ENCODE results near the gene BAIAP2.
"Not testable (repeated sequence)": the region's sequence is repeated elsewhere in the genome, so short reads cannot be mapped to it uniquely, and the experiment has no call there.

Gene BAIAP2

DNA sequence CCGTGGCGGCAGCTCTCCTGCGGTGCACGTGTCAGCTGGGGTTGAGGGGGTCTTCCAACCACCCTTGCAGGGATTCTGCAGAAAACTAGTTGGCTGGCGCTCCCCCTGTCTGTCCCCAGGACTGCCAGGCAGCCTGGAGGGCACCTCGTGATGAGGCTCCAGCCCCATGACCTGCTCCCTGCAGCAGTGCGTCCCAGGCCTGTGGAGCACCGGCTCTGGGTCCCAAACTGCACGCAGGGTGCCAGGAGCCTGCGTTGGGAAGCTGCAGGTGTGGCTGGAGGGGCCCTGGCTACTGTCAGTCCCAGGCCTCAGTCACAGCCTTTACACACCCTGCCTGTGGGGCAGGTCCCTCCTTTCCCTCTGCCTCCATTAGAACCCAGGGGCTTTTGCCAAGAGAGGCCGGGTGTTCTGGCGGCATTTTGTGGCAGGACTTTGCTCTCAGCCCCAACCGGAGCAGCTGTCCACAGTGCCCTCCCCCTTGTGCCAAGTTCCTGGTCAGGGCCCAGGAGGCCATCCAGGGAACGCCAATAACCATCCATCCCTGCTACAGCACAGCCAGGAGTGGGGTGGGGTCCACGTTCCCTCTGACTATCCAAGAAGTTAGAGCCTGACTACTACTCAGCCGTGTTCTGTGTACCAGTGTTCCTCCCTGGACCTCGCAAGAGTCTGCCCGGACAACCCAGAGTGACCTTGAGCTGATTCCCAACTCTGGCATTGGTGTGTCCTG, 34.2 kb upstream of the BAIAP2 start:
- DNase-seq = no peak

DNA sequence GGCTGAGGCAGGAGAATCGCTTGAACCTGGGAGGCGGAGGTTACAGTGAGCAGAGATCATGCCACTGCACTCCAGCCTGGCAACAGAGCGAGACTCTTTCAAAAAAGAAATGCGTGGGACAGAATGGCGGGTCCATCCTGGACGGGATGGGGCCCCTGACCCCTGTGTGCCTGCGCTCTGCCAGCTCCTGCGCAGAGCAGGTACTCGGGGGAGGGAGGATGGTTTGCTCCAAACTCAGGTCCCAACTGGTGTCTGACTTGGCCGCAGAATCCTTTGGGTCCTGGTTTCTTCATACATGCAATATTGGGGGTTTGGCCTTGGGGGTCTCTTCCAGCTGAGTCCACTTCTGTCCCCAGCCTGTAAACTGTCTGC, 33.0 kb upstream of the BAIAP2 start:
- DNase-seq = no peak

DNA sequence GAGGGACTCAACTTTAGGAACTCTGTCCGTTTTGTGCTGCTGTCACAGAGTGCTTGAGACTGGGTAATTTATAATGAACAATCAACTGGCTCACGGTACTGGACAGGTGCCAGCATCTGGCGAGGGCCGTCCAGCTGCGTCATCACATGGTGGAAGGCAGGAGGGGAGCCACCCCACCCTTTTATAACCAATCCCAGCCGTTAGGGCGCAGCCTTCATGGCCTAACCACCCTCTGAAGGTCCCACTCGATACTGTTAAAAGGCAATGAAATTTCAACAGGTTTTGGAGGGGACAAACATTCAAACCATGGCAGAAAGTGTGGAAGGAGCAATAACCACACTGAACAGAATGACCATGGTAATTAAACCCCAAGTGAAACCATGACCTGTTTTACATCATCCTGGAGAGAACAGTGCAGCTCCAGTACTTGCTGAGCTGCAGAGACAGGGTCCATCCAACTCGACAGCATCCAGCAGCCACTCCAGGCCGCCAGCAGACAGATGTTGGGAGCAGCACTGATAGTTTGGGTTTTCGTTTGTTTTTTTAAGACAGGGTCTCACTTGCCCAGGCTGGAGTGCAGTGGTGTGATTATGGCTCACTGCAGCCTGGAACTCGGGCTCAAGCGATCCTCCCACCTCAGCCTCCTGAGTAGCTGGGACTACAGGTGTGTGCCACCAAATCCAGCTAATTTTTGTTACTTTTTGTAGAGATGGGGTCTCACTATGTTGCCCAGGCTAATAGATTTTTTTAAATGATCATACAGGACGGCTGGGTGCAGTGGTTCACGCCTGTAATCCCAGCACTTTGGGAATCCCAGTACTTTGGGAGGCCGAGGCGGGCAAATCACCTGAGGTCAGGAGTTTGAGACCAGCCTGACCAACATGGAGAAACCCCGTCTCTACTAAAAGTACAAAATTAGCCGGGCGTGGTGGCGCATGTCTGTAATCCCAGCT, 32.3 kb upstream of the BAIAP2 start:
- DNase-seq = peak; percentile 65

DNA sequence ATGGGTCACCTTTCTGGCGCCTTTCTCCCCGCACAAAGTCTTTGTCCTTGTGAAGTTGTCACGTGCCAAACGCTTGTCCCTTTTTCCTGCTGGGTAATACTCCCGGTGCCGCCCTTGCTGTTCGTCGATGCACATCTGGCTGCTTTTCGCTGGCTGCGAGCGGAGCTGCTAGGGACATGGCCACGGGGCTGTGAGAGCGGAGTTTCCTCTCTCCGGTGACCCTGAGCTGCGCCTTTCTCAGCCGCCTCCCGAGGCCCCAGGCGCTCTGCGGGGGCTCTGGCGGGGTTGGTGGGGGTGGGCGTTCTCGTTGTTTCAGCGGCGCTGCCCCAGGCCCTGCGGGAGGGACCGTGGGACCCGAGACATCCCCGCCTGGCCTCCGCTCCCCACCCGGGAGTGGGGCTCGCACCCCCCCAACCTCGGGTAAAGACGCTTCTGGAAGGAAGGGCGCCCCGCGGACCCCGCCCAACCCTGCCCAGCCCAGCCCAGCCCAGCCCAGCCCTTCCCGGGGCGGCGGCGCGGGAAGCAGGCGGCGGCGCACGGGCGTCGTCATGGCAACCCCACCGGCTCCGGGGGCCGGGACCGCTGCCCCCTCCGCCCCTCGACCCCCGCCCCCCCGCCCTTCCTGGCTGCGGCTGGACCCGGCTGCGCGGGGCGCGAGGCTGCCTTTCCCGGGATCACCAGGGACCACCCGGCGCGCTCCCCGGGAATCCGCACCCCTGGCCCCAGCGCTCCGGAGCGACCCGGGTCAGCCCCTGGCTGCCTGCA, 31.1 kb upstream of the BAIAP2 start:
- DNase-seq = no peak

DNA sequence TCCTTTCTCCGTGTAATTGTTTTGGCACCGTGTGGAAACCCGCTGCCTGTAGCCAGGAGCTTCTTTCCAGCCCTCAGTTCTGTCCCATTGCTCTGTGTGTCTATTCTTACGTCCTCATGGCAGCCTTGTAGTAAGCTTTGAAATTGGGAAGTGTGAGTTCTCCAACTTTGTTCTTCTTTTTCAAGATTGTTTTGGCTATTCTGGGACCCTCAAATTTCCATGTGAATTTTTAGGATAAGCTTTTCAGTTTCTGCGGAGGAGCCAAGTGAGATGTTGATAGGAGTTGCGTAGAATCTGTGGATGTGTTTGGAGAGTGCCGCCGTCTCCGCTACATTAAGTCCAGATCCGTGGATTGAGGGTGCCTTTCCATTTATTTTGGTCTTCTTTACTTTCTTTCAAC, 28.1 kb upstream of the BAIAP2 start:
- no peak for DNase-seq

DNA sequence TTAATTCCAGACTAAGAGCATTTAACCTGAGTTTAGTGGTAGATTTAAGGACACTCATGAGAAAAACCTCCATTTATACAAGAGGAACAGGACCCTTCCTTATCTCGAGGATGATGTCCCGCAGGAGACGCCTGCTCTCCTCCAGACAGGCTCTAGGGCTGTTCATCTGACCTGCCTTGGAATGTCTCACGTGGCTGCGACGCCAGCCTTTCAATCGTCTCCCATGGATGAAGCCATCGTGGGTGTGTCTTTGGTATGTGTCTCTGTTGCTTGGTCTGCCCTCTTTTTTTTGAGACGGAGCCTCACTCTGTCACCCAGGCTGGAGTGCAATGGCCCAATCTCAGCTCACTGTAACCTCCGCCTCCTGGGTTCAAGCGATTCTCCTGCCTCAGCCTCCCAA, 26.8 kb upstream of the BAIAP2 start:
- no peak for DNase-seq

DNA sequence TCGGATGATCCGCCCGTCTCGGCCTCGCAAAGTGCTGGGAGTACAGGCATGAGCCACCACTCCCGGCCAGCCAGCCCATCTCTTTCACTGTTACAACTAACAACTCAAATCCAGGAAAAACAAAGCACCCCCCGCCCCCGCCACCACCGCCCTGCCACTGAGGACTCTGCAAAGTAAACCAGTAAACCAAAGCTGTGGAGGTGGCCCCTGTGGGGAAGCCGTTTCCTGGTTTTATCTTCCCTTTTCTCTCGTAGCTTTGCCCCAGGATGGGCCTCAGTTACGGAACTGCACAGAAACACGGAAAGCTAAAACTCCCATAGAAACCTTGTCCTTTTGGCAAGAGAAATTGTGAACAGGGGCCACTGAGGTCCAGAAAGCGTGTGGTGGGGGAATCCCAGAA, 25.8 kb upstream of the BAIAP2 start:
- DNase-seq = no peak

DNA sequence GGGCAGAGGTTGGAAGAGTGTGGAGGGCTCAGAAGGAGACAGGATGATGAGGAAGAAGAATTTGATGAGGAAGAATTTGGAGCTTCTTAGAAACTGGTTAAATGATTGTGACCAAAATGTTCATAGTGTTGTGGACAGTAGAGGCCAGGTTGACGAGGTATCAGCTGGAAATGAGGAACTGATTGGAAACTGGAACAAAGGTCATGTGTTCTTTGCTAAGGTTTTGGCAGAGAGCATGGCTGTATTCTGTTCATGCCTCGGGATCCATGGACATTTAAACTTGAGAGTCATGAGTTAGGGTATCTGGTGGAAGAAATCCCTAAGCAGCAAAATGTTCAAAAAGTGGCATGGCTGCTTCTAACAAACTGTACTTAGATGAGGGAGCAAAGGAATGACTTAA, 24.0 kb upstream of the BAIAP2 start:
- DNase-seq = no peak

DNA sequence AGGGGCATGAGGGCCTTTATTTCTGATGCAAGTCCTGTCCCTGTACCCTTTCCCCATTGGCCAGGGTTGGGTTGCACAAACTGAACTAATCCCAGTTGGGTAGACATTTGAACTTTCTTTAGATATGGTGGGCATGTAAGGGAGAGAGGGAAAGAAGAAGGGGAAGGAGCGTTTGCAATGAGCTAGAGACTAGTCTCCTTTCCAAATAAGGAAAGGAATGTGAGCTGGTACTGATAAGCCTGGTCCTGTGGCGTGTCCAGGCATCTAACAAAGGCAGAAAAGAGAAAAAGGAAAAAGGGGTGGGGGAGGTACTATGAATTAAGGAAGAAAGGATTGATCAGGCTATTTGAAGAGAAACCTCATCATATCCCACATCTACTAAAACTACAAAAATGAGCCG, 23.0 kb upstream of the BAIAP2 start:
- DNase-seq = no peak

DNA sequence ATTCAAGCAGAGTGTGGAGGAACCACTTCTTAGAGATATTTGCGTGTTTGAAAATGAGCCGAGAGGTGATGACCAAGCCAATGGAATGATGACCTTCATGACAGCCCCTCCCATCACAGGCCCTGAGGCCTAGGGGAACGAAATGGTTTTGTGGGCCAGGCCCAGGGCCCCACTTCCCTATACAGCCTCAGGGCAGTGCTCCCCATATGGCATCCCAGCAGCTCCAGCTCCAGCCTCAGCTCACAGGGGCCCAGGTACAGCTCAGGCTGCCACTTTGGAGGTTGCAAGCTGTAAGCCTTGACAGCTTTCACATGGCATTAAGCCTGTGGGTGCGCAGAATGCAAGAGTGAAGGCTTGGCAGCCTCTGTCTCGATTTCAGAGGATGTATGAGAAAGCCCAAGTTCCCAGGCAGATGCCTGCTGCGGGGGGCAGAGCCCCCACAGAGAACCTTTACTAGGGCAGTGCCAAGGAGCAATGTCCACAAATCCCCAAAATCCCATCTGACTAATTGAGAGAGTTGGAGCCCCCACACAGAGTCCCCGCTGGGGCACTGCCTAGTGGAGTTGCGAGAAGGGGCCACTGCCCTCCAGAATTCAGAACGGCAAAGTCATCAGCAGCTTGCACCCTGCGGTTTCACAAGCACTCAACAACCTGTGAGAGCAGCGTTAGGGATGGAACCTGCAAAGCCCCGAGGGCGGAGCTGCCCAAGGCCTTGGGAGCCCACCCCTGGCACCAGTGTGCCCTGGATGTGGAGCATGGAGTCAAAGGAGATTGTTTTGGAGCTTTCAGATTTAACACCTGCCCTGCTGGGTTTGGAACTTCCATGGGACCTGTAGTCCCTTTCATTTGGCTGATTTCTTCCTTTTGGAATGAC, 22.1 kb upstream of the BAIAP2 start:
- DNase-seq = no peak

DNA sequence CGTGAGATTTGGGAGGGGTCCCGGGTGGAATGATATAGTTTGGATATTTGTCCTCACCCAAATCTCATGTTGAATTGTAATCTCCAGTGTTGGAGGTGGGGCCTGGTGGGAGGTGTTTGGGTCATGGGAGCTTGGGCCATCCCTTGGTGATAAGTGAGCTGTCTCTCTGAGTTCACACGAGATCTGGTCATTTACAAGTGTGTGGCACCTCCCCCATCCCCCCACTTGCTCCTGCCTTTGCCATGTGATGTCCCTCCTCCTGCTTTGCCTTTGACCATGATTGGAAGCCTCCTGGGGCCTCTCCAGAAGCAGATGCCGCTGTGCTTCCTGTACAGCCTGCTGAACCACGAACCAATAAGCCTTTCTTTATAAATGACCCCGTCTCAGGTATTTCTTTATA, 21.3 kb upstream of the BAIAP2 start:
- DNase-seq = no peak

DNA sequence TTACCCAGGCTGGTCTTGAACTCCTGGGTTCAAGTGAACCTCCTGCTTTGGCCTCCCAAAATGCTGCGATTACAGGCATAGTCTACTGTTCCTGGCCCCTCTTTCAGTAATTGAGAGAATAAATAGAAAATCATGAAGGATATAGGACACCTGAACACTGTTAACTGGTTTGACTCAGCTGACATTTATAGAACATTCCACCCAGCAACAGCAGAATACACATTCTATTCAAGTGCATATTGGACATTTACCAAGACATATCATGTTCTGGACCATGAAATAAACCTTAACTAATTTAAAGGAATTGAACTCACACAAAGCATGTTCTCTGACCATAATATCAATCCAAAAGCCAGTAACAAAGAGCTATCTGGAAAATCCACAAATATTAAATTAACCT, 19.8 kb upstream of the BAIAP2 start:
- no peak for DNase-seq

DNA sequence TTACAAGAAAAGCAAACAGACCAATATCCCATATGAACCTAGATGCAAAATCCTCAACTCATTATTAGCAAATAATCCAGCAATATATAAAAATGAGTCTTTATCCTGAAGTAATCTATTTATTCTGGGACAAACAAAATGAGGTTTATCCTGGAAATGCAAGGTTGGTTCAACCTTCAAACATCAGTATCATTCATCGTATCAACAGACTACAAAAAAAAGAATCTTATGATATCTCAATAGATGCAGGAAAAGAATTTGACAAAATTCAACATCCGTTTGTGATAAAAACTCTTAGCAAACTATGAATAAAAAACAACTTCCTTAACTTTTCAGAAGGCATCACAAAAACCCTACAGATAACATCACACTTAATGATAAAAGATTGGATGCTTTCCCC, 18.4 kb upstream of the BAIAP2 start:
- no peak for DNase-seq

DNA sequence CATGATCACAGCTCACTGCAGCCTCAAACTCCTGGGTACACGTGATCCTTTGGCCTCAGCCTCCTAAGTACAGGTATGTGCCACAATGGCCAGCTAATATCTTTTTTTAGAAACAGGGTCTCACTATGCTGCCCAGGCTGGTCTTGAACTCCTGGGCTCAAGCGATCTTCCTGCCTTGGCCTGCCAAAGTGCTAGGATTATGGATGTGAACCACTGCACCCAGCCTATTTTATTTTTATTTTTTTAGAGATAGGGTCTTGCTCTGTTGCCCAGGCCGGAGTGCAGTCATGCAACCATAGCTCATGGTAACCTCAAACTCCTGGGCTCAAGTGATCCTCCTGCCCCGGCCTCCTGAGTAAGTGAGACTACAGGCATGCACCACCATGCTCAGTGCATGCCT, 17.6 kb upstream of the BAIAP2 start:
- not testable (repeated sequence) for DNase-seq

DNA sequence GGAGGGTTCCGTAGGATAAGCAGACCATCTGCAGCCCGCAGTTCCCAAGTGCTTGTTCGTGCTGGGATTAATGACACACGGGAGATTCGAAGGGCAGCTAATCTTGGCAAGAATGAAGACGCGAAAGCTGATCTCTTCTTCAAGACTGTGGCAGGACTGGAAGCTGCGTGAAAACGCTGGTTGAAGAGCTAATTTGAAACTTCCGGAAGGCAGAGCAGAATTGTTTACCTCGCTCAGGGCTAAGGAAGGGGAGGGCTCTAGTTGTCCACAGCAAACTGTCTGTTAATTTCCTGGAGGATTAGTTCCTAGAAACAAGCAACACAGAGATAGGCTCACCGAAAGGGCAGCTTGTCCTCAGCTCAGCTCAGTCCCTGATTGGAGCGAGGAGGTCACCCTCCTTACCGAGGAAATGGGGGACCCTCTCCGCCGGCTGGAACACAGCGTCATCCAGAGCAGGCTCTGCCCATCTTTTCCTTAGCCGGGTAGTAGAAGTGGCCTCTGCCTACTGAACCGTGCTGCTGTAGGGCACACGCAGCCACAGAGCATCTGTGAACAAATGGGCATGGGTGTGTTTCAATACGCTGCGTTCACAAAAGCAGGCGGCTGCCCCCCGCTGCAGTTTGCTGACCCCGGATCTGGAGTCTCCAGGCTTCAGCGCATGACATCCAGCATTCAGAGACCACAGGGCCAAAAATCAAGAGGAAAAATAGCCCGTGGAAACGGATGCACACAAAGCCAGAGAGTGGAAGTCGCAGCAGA, 16.7 kb upstream of the BAIAP2 start:
- DNase-seq = peak; percentile 44

DNA sequence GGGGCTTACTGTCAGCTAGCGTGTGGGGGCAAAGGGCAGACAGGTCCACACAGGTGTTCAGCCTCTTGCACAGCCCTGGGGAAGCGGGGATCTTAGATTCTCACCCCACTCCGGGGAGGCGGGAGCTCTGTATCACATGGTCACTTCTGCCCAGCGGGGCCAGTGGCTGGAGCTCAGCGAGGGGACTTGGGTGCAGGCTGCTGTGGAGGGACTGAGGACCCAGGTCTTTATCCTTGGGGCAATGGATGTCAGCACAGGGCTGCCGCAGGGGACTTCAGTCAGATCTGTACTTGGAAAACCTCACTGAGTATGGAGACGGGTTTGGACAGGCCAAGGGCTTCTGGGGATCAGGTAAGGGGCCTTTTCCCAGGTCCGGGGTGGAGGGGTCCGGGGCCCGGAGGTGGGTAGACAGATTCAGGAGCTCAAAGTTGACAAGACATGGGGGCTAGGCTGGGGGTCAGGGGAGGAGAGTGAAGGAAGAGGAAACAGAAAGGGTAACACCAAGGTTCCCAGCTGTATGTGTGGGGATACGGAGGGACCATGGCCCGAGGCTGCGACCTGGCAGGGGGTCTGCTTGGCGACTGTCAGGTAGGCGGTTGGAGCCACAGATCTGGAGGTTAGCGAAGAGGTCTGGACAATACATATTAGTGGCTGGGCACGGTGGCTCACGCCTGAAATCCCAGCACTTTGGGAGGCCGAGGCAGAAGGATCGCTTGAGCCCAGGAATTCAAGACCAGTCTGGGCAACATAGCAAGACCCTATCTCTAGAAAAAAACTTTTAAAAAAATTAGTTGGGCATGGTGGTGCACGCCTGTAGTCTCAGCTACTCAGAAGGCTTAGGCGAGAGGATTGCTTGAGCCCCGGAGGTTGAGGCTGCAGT, 15.1 kb upstream of the BAIAP2 start:
- DNase-seq = no peak

DNA sequence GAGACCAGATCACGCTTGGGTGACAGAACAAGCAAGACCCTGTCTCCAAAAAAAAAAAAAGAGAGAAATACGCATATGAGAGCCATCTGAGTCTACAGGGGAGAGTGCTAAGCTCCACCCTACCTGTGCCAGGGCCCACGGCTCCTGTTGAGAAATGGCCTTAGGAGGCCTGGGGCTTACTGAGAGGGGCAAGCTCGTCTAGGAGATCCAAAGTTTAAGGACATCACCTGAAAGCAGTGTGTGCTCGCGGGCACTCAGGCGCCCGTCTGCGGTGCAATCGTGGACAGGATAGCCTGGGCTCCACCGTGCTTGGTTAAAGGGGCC, 14.5 kb upstream of the BAIAP2 start:
- DNase-seq = no peak

DNA sequence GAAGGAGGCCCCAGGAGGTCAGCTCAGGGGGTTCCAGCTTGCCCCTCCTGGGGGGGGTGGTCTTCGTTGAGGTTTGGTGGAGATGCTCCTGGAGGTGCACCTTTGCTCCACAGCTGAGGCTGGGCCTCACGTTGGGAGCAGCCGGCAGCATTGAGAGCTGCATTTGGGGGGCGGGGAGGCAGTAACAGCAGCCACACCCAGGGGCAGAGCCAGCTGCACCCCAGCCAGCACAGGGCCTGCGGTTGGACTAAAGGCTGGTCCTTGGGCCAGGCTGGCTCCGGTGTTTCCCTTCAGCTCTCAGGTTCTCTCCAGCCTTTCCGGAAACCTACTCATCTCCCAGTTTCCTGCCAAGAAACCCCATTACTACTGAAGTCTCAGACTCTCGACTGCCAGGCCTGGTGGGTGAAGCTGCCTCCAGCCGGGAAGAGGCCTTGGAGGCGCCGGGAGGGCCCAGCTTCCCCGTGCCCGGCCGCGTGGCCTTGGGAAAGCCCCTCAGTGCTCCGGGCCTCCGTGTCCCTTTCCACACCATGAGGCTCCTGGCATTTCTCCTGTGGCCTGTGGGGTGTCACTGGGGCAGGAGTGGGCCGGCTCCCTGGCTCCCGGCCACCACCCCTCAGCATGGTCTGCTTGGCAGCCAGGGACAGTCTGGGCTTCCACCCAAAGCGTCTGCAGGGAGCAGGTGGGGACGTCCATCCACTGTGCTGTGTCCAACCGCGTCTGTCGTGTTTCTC, 14.0 kb upstream of the BAIAP2 start:
- no peak for DNase-seq

DNA sequence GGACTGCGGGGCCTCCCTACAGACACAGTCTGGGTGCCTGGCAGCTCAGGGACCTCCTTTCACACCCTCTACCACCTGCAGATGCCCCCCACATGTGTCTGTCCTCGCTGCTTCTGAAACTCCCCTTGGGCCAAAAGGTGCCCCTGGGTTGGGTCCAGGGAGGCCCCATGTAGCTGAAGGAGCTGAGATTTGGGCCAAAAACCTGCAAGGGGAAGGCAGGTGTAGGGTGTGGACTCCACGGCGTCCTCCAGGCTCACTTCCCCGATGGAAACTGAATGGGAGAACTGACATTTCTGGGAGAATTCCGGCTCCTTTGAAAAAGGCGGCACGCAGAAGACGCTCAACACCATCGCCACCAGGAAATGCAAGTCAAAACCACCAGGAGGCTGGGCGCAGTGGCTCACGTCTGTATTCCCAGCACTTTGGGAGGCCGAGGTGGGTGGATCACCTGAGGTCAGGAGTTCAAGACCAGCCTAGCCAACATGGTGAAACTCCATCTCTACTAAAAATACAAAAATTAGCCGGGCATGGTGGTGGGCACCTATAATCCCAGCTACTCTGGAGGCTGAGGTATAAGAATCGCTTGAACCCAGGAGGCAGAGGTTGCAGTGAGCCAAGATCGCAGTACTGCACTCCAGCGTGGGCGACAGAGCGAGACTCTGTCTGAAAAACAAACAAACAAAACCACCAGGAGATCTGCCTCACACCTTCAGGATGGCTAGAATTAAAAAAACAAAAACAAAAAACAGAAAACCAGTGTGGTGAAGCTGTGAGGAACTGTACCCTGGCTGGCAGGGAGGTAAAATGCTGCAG, 13.2 kb upstream of the BAIAP2 start:
- DNase-seq = no peak

Measured in fibroblast of skin of abdomen (primary cell).